Activated naive CD8-positive, alpha-beta T cell treated with anti-CD3 and anti-CD28 coated beads, Interleukin-2, amount 50 U/mL, for 24 hours (primary cell): ENCODE data around the gene AOPEP.

ENCODE experiments used
- ATAC-seq: fragments of 150-1000 bp; cut with Tn5 transposase; one replicate; pipeline ENCODE4 v1.10.0; 2021
- DNase-seq: peaks from one replicate; pipeline ENCODE4 v3.0.0; 2021
- H3K27ac Mint-ChIP-seq: one replicate; pipeline ENCODE4 v1.8.0; 2021; ENCODE audit warnings: mild to moderate bottlenecking, mixed read lengths
- H3K27me3 Mint-ChIP-seq: one replicate; pipeline ENCODE4 v1.8.0; 2021; ENCODE audit warnings: mixed read lengths
- H3K36me3 Mint-ChIP-seq: one replicate; pipeline ENCODE4 v1.8.0; 2021; ENCODE audit warnings: low read depth, mixed read lengths
- H3K4me1 Mint-ChIP-seq: one replicate; pipeline ENCODE4 v1.8.0; 2021; ENCODE audit warnings: mixed read lengths
- H3K4me3 Mint-ChIP-seq: one replicate; pipeline ENCODE4 v1.8.0; 2021; ENCODE audit warnings: mild to moderate bottlenecking, moderate library complexity, mixed read lengths
- H3K9me3 Mint-ChIP-seq: one replicate; pipeline ENCODE4 v1.8.0; 2021; ENCODE audit warnings: mixed read lengths

The AOPEP gene

DNA sequence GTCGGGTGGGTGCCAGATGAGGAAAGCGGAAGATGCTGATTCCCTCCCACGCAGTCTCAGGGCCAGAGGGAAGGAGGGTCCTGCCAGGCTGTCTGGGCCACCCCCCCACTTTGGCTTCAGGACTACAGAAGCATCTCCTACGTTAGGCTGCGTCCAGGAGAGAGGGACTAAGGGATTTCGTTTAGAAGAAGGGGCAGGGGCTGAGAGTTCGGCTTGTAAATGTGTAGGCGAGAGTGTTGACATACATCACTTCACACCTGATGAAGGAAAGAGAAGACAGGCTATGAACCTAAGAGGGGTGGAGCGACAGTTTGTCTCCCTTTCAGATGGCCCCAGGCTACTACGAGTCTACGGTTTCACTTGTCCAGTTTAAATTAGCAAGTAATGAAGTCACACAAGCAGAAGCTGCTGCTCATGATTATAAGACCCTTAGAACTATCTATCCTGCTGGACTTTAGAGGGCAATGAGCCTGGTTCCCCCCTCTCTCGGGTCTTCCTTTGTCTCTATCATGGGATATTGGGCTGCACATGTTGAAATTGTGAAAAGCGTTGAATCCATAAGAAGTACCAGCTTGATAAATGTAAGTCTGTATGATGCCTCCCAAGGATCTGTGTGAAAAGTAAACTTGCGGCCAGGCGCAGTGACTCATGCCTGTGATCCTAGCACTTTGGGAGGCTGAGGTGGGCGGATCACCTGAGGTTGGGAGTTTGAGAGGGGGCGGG is 193.0 kb downstream of the AOPEP start:
- H3K4me3 Mint-ChIP-seq = no peak overlapping the region
- H3K4me1 Mint-ChIP-seq = no peaks in the 10 kb centered on the region
- H3K9me3 Mint-ChIP-seq = no peaks in the 10 kb centered on the region
- H3K27me3 Mint-ChIP-seq = no peaks in the 10 kb centered on the region
- no peak for ATAC-seq
- no peak for DNase-seq
- no peaks in the 10 kb centered on the region for H3K36me3 Mint-ChIP-seq
- H3K27ac Mint-ChIP-seq = no peak overlapping the region

- H3K4me1 Mint-ChIP-seq = no peaks in the 10 kb centered on the region
- DNase-seq = no peak
- no peak overlapping the region for H3K27ac Mint-ChIP-seq
- no peak for ATAC-seq
- no peaks in the 10 kb centered on the region for H3K36me3 Mint-ChIP-seq
- no peaks in the 10 kb centered on the region for H3K9me3 Mint-ChIP-seq
- no peak overlapping the region for H3K4me3 Mint-ChIP-seq
- no peaks in the 10 kb centered on the region for H3K27me3 Mint-ChIP-seq
Observed at GRCh38 chr9:94920420-94921091, 194.1 kb downstream of the AOPEP start.

GRCh38 chr9:94921092-94921471 is 194.6 kb downstream of the AOPEP start:
- Mint-ChIP-seq H3K27me3 (no peaks in the 10 kb centered on the region), H3K4me1 (no peaks in the 10 kb centered on the region), H3K4me3 (no peak overlapping the region), H3K27ac (no peak overlapping the region), H3K36me3 (no peaks in the 10 kb centered on the region), H3K9me3 (no peaks in the 10 kb centered on the region)
- no peak for DNase-seq
- ATAC-seq = no peak

DNA sequence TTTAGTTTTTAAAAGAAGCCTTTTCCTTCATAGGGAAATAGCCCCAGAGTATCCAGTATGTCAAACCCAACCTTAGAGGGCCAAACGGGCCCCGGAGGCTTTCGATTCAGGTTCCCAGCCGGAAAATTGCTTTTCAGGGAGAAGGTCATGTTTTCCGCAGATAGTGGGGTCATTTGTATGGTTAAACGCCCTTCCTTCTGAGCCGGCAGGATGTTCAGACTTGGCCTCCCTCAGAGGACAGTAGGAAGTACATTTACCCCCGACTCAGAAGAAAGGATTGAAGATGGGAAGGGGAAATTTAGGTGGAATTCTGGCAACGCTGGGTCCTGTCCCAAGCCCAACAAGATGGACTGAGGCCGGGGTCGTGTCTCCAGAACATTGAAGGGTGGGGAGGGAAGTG is 195.2 kb downstream of the AOPEP start:
- Mint-ChIP-seq H3K9me3 (no peaks in the 10 kb centered on the region), H3K27ac (no peak overlapping the region), H3K4me3 (no peak overlapping the region), H3K4me1 (no peaks in the 10 kb centered on the region), H3K27me3 (no peaks in the 10 kb centered on the region), H3K36me3 (no peaks in the 10 kb centered on the region)
- DNase-seq (no peak), ATAC-seq (no peak)

DNA sequence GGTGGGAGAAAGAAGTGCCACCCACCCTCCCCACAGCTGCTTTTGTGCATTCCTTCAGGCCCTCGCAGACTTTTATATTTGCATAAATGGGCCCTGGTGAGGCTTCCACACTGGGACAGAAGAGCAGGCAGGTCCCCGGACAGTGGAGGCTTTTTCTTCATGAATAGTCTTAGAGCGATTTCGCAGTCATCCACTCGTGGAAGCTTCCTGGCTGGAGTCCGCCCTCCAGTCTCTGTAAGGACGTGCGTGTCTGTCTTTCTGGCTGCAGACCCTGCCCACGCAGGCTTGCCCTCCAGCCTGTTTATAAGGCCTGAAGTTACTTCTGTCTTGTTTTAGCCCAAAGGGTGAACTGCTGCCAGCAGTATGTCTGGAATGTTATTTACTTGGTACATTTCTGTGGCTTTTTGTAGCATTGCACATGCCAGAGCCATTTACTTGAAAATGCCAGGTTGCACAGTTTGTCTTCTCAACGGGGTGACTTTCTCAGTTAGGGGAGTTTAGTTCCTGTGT is 195.7 kb downstream of the AOPEP start:
- Mint-ChIP-seq H3K27ac (no peak overlapping the region), H3K9me3 (no peaks in the 10 kb centered on the region), H3K36me3 (no peaks in the 10 kb centered on the region), H3K4me3 (no peak overlapping the region), H3K4me1 (no peaks in the 10 kb centered on the region), H3K27me3 (no peaks in the 10 kb centered on the region)
- no peak for ATAC-seq
- DNase-seq = no peak

- no peak overlapping the region for H3K4me3 Mint-ChIP-seq
- H3K27ac Mint-ChIP-seq = no peak overlapping the region
- no peaks in the 10 kb centered on the region for H3K4me1 Mint-ChIP-seq
- H3K9me3 Mint-ChIP-seq = no peaks in the 10 kb centered on the region
- ATAC-seq (no peak), DNase-seq (no peak)
- no peaks in the 10 kb centered on the region for H3K27me3 Mint-ChIP-seq
- no peaks in the 10 kb centered on the region for H3K36me3 Mint-ChIP-seq
Observed at GRCh38 chr9:94922691-94923107, 196.2 kb downstream of the AOPEP start.

DNA sequence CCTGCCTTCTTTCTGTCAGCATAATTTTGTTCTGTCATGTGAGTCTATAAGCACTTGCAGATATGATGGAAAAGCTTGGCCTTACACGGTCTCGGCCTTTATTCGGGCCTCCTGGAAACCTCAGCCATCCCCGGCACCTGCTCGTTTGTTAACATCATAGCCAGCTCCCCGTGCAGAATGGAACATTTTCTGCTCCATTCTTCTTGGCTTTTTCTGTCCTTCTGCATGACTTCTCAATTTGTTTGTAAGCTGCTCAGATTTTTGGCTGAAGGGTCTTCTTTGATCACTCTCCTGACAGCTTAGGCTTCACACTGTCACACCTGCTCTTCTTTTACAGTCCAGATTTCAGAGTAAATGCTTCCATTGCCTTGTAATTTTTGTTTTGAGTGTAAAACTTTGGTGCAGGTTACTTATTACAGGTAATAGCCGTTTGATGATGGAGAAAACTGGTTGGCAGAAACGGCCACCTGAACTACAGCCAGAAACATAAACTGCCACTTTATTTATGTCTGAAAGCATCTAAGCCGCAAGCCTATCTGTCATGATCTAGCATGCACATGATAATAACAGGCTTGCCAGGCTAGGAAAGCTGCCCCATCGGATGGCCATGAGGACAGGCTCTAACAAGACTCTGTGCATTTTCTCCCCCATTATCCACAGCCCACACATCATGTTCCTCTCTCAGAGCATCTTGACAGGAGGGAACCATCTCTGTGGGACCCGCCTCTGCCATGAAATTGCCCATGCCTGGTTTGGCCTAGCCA is 197.0 kb downstream of the AOPEP start:
- no peak overlapping the region for H3K27ac Mint-ChIP-seq
- H3K36me3 Mint-ChIP-seq = no peaks in the 10 kb centered on the region
- DNase-seq (no peak), ATAC-seq (no peak)
- no peak overlapping the region for H3K4me3 Mint-ChIP-seq
- no peaks in the 10 kb centered on the region for H3K27me3 Mint-ChIP-seq
- no peaks in the 10 kb centered on the region for H3K4me1 Mint-ChIP-seq
- H3K9me3 Mint-ChIP-seq = no peaks in the 10 kb centered on the region

GRCh38 chr9:94925751-94926430 is 199.4 kb downstream of the AOPEP start:
- DNase-seq = no peak
- Mint-ChIP-seq H3K4me3 (no peak overlapping the region), H3K36me3 (no peaks in the 10 kb centered on the region), H3K27me3 (no peaks in the 10 kb centered on the region), H3K9me3 (no peaks in the 10 kb centered on the region), H3K27ac (no peak overlapping the region), H3K4me1 (no peaks in the 10 kb centered on the region)
- ATAC-seq = no peak

DNA sequence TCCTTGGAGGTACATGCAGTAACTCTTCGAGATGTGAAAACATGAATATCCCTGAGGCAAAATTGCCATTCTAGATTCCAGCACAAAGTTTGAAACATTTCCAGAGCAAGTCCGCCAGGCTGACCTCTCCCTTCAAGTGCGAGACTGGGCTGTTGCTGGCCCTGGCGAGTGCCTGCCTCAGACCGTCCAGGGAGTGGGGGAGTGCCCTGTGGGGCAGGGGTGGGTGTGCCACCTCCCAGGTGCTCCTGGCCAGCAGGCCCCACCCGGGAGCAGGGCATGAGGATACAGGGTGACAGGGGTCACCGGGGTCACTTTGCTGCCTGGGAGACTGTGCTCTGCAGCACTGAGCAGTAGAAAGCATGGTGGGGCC is 199.9 kb downstream of the AOPEP start:
- ATAC-seq (no peak), DNase-seq (no peak)
- no peak overlapping the region for H3K27ac Mint-ChIP-seq
- no peaks in the 10 kb centered on the region for H3K4me1 Mint-ChIP-seq
- no peaks in the 10 kb centered on the region for H3K9me3 Mint-ChIP-seq
- H3K27me3 Mint-ChIP-seq = no peaks in the 10 kb centered on the region
- no peaks in the 10 kb centered on the region for H3K36me3 Mint-ChIP-seq
- H3K4me3 Mint-ChIP-seq = no peak overlapping the region

DNA sequence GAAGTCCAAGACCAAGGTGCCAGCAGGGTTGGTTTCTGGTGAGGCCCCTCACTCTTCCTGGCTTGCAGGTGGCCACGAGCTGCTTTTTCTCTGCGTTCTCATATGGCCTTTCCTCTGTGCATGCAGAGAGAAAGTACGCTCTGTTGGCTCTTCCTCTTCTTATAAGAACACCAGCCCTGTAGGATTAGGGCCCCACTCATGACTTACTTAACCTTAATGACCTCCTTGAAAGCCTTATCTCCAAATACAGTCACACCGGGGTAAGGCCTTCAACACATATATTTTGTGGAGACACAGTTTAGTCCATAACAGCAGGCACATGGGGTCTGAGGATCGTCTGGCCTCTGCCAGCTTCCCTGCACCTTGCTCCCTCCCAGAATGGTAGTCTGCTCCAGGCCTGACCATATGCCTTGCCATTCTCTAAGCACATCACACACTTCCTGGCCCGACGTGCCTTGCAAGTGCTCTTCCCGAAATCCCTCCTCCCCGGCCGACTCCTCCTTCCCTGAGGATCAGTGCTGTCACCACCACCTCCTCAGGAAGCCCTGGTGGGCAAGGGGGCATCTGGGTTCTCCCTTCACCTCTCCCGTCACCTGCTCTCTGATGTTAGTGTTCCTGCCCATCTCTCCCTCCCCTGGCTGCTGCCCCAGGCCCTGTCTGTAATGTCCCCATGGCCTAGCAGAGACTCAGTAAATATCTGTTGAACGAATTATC is 200.7 kb downstream of the AOPEP start:
- H3K9me3 Mint-ChIP-seq = no peaks in the 10 kb centered on the region
- DNase-seq (no peak), ATAC-seq (no peak)
- no peak overlapping the region for H3K4me3 Mint-ChIP-seq
- H3K27ac Mint-ChIP-seq = no peak overlapping the region
- no peaks in the 10 kb centered on the region for H3K27me3 Mint-ChIP-seq
- H3K36me3 Mint-ChIP-seq = no peaks in the 10 kb centered on the region
- no peaks in the 10 kb centered on the region for H3K4me1 Mint-ChIP-seq

- ATAC-seq = no peak
- DNase-seq = no peak
- no peaks in the 10 kb centered on the region for H3K36me3 Mint-ChIP-seq
- H3K4me1 Mint-ChIP-seq = no peaks in the 10 kb centered on the region
- no peaks in the 10 kb centered on the region for H3K27me3 Mint-ChIP-seq
- H3K9me3 Mint-ChIP-seq = no peaks in the 10 kb centered on the region
- H3K27ac Mint-ChIP-seq = no peak overlapping the region
- H3K4me3 Mint-ChIP-seq = no peak overlapping the region
Observed at GRCh38 chr9:94927762-94928670, 201.5 kb downstream of the AOPEP start.

DNA sequence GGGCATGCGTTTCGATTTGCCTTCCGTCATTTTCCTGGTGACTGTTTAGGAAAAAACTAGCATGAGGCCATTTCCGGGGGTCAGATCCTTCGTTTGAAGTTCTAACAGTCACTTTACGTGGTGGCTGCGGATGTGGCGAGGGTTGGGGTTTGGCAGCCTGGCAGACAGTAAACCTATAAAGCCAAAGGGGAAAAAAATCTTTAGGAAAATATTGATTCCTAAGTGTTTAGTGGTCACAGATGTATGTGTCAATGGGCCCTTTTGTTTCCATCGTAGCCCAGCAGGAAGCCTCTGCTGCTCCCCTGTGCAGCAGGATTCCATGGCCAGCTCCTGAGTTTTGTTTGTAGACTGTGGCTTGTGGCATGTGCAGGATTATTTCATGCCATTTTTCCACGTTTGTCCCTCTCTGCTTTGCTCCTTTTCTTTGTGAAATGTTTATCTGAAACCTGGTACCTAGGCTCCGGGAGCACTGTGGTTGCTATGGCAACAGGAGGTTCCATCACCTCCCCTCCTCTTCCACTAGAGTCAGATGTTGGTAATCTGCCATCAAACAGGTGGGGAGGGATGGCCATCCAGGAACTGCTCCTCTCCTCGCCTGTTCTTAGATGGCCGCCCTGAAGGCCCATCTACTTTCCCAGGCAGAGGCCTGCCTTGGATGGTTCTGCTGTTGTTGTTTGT is 202.3 kb downstream of the AOPEP start:
- Mint-ChIP-seq H3K4me3 (no peak overlapping the region), H3K27ac (no peak overlapping the region), H3K36me3 (no peaks in the 10 kb centered on the region), H3K9me3 (no peaks in the 10 kb centered on the region), H3K27me3 (no peaks in the 10 kb centered on the region), H3K4me1 (no peaks in the 10 kb centered on the region)
- ATAC-seq (no peak), DNase-seq (no peak)

GRCh38 chr9:94929369-94929756 is 202.9 kb downstream of the AOPEP start:
- Mint-ChIP-seq H3K9me3 (no peaks in the 10 kb centered on the region), H3K27ac (no peak overlapping the region), H3K27me3 (no peaks in the 10 kb centered on the region), H3K4me3 (no peak overlapping the region), H3K4me1 (no peaks in the 10 kb centered on the region), H3K36me3 (no peaks in the 10 kb centered on the region)
- no peak for DNase-seq
- no peak for ATAC-seq
